DOHH2 (cell line): ENCODE measurements around the gene SKOR1.

Experiments used
- H3F3A ChIP-seq: fragments of 200-600 bp; sonication (generic), shearing (Covaris generic); 2 replicates; pipeline ENCODE4 v1.6.0; 2016; ENCODE audit warnings: antibody characterized with exemption, mild to moderate bottlenecking; ENCODE audit not compliant: control insufficient read depth, insufficient read depth
- H3K27ac ChIP-seq: fragments of 200-600 bp; sonication (generic); 2 replicates; pipeline ENCODE4 v1.5.1; 2014; ENCODE audit warnings: low read depth, mild to moderate bottlenecking, low read length, moderate library complexity
- H3K27me3 ChIP-seq: fragments of 200-600 bp; sonication (generic); 2 replicates; pipeline ENCODE4 v1.6.1; 2014; ENCODE audit warnings: mild to moderate bottlenecking, low read length, mixed read lengths; ENCODE audit not compliant: control insufficient read depth
- H3K36me3 ChIP-seq: fragments of 200-600 bp; sonication (generic); 2 replicates; pipeline ENCODE4 v1.6.1; 2014; ENCODE audit warnings: mild to moderate bottlenecking, low read length, moderate library complexity, mixed read lengths; ENCODE audit not compliant: control insufficient read depth
- H3K4me1 ChIP-seq: fragments of 200-600 bp; sonication (generic); 2 replicates; pipeline ENCODE4 v1.6.1; 2014; ENCODE audit warnings: mild to moderate bottlenecking, low read length, mixed read lengths; ENCODE audit not compliant: control insufficient read depth
- H3K4me2 ChIP-seq: fragments of 200-600 bp; sonication (generic); 2 replicates; pipeline ENCODE4 v1.6.0; 2014; ENCODE audit warnings: mild to moderate bottlenecking, low read length, moderate library complexity
- H3K4me3 ChIP-seq: fragments of 200-600 bp; sonication (generic); 2 replicates; pipeline ENCODE4 v1.5.1; 2014; ENCODE audit warnings: mild to moderate bottlenecking, low read length, mixed read lengths
- H3K79me2 ChIP-seq: fragments of 200-600 bp; sonication (generic); 2 replicates; pipeline ENCODE4 v1.6.1; 2014; ENCODE audit warnings: mild to moderate bottlenecking, low read length, mixed read lengths; ENCODE audit not compliant: control insufficient read depth
- H3K9me2 ChIP-seq: fragments of 200-600 bp; sonication (generic); replicated peaks from 2 replicates; pipeline ENCODE4 v1.6.1; 2014; ENCODE audit warnings: mild to moderate bottlenecking, low read length, mixed read lengths; ENCODE audit not compliant: control insufficient read depth
- H3K9me3 ChIP-seq: fragments of 200-600 bp; sonication (generic); 2 replicates; pipeline ENCODE4 v1.6.1; 2014; ENCODE audit warnings: antibody characterized with exemption, low read length, mixed read lengths; ENCODE audit not compliant: control insufficient read depth, insufficient read depth
- H4K20me1 ChIP-seq: fragments of 200-600 bp; sonication (generic); 2 replicates; pipeline ENCODE4 v1.6.0; 2014; ENCODE audit warnings: low read depth, mild to moderate bottlenecking, antibody characterized with exemption, low read length, moderate library complexity; ENCODE audit not compliant: control insufficient read depth, insufficient read depth
- CTCF ChIP-seq: fragments of 200-600 bp; sonication (generic); IDR thresholded peaks from one replicate; pipeline ENCODE4 v1.5.1; 2014; ENCODE audit warnings: antibody characterized with exemption, mild to moderate bottlenecking, low read depth, low read length; ENCODE audit not compliant: poor library complexity, severe bottlenecking
- EZH2phosphoT487 ChIP-seq: fragments of 200-600 bp; sonication (generic); IDR thresholded peaks from 2 replicates; pipeline ENCODE4 v1.6.1; 2017; ENCODE audit warnings: borderline replicate concordance, mild to moderate bottlenecking, antibody characterized with exemption, low read length, moderate library complexity, mixed read lengths

SKOR1 gene

GRCh38 chr15:67832897-67833709 lies 7.8 kb downstream of the SKOR1 start:
- H3K36me3 ChIP-seq: no peaks in the 10 kb centered on the region
- H3K9me2 ChIP-seq: no peaks in the 10 kb centered on the region
- TF ChIP-seq EZH2phosphoT487 (peak; percentile 78; the same call in 1 of the 2 replicates), CTCF (no peak)
- H3K4me1 ChIP-seq: peaks cover 46% of the 10 kb centered on the region
- no peak overlapping the region for H3K27ac ChIP-seq
- peaks cover 37% of the 10 kb centered on the region for H3K27me3 ChIP-seq
- H3F3A ChIP-seq: peaks cover 11% of the 10 kb centered on the region; the same call in 1 of the 2 replicates
- no peaks in the 10 kb centered on the region for H3K79me2 ChIP-seq
- H4K20me1 ChIP-seq: no peaks in the 10 kb centered on the region
- H3K4me3 ChIP-seq: peak overlapping the region; percentile 74
- peak overlapping the region; percentile 92 for H3K4me2 ChIP-seq
- H3K9me3 ChIP-seq: no peaks in the 10 kb centered on the region

DNA sequence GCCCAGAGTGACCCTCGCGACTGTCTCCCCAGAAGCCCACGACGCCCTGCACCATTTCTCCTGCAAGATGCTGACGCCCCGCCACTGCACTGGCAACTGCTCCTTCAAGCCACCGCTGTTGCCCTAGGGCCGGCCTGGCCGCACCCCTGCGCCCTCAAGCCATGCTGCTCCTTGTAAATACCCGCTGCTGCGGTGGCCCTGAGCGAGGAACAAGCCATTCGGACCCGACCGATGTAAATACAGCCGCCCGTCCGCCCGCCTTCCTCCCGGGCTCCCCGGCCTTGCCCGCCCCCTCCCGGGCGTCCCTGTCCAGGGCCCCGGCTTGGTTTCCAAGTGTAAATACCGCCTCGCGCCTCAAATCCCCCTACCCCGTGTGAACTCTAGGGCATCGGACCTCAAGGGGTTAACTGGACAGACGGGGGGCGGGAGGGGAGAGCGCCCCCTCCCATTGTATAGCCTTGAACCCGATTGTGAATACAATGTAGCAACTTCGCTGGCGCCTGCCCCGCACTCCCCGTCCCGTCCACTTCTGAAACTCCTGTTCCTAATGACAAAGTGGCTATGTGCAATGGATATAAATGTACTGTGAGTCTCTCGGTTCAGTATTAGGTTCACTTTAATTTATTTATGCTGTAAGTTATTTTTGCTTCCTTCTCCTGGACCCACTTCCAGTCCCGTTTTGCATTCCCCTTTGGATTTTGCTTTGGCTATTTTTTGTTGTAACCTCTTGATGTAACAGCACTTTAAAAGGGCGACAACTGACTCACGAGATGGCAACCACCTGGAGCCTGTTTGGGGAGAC lies 8.6 kb downstream of the SKOR1 start:
- H3F3A ChIP-seq: peaks cover 11% of the 10 kb centered on the region; the same call in 1 of the 2 replicates
- H3K4me3 ChIP-seq: peak overlapping the region; percentile 74
- no peaks in the 10 kb centered on the region for H3K79me2 ChIP-seq
- H3K27ac ChIP-seq: no peak overlapping the region
- peaks cover 53% of the 10 kb centered on the region for H3K4me1 ChIP-seq
- H4K20me1 ChIP-seq: no peaks in the 10 kb centered on the region
- no peaks in the 10 kb centered on the region for H3K9me2 ChIP-seq
- no peaks in the 10 kb centered on the region for H3K36me3 ChIP-seq
- TF ChIP-seq EZH2phosphoT487 (peak; percentile 65; the same call in 1 of the 2 replicates), CTCF (peak; percentile 71)
- no peaks in the 10 kb centered on the region for H3K9me3 ChIP-seq
- peak overlapping the region; percentile 92 for H3K4me2 ChIP-seq
- H3K27me3 ChIP-seq: peaks cover 37% of the 10 kb centered on the region

DNA sequence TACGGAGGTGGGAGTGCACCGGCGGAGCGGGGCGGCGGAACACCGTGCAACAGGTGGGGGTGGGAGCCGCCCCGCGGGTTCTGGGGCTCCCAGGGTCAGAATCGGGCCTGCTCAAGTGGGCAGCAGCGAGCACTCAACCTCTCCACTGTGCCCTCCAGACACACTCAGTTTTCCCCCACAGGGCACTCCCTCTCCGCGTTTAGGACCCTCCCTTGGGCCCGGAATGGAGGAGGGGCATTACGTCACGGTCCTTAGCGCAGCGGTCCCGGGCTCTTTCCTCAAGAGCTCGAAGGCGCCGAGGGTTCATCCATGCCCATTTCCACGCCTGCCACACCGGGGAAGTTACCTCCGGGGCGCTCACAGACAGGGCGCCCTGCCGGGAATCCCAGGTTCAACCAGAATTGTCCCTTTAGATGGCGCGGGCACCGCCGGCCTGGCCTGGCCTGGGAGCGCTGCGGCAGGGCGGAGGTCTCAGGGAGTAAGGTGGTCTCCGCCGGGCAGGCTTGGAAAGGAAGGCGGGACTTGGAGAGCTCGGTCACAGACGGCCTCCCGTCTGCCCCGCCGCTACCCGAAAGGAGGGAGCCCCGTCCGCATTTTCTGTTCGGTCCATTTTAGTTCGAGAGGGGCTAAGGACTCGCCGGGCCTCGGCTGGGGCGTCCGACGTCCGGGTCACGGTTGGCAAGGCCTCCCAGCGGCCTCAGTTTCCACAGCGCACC lies 9.4 kb downstream of the SKOR1 start:
- Histone ChIP-seq H4K20me1 (no peaks in the 10 kb centered on the region), H3F3A (peaks cover 11% of the 10 kb centered on the region; the same call in 1 of the 2 replicates), H3K36me3 (no peaks in the 10 kb centered on the region), H3K9me2 (no peaks in the 10 kb centered on the region), H3K4me3 (peak overlapping the region; percentile 74), H3K27me3 (peaks cover 37% of the 10 kb centered on the region), H3K79me2 (no peaks in the 10 kb centered on the region), H3K4me2 (peak overlapping the region; percentile 92), H3K9me3 (no peaks in the 10 kb centered on the region), H3K27ac (no peak overlapping the region), H3K4me1 (peaks cover 56% of the 10 kb centered on the region)
- no peak for TF ChIP-seq CTCF
- TF ChIP-seq EZH2phosphoT487: no peak; the same call in 1 of the 2 replicates
